Measurements from ENCODE around the gene NTHL1.

NTHL1 gene

GRCh38 chr16:2047330-2048115, at the start of gene NTHL1, which contains the start of gene TSC2:
Gene NTHL1, minus strand, starts transcription at chr16:2047834. Its CDS starts 11 bp downstream, at chr16:2047823.
Gene TSC2, plus strand, starts transcription at chr16:2047985. Its CDS starts 631 bp downstream, at chr16:2048616.
- POLR2A ChIA-PET: interaction anchor here (0.7 to 3.1 kb wide), 23 partner anchors 8 to 119 kb away, joined by 3 to 23 read pairs (median 6); partner anchors contain the start of genes MSRB1, NHERF2, PKD1 and RPS2
- CTCF ChIA-PET: interaction anchor here (0.6 to 1.0 kb wide), 4 partner anchors 9 to 32 kb away, joined by 3 read pairs; no protein-coding TSS in a partner anchor
- DNase-seq (ENCODE audit: extremely low spot score): peak; percentile 100
- TF ChIP-seq ELF4 (IDR thresholded peaks at IDR 0.05) (peak; percentile 81; the same call in 1 of the 2 replicates), ARNT (IDR thresholded peaks at IDR 0.05) (no peak), HDGF (IDR thresholded peaks at IDR 0.05; ENCODE audit: borderline replicate concordance) (no peak), BHLHE40 (IDR thresholded peaks at IDR 0.05; ENCODE audit: borderline replicate concordance) (no peak), TARDBP (IDR thresholded peaks at IDR 0.05) (no peak), L3MBTL2 (conservative IDR thresholded peaks at IDR 0.05) (peak; percentile 84), LEF1 (IDR thresholded peaks at IDR 0.05; ENCODE audit: borderline replicate concordance) (no peak), SUZ12 (IDR thresholded peaks at IDR 0.05) (no peak), FOXM1 (IDR thresholded peaks at IDR 0.05; ENCODE audit: borderline replicate concordance) (no peak), ZNF384 (IDR thresholded peaks at IDR 0.05) (no peak), CTBP1 (IDR thresholded peaks at IDR 0.05; ENCODE audit: borderline replicate concordance) (no peak)
- TF ChIP-seq, protein P1, sequence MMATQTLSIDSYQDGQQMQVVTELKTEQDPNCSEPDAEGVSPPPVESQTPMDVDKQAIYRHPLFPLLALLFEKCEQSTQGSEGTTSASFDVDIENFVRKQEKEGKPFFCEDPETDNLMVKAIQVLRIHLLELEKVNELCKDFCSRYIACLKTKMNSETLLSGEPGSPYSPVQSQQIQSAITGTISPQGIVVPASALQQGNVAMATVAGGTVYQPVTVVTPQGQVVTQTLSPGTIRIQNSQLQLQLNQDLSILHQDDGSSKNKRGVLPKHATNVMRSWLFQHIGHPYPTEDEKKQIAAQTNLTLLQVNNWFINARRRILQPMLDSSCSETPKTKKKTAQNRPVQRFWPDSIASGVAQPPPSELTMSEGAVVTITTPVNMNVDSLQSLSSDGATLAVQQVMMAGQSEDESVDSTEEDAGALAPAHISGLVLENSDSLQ (IDR thresholded peaks at IDR 0.05): no peak

- no peak for DNase-seq (ENCODE audit: extremely low spot score)
- TF ChIP-seq, protein P1 (IDR thresholded peaks at IDR 0.05): no peak
- no peak for TF ChIP-seq FOXK2 (IDR thresholded peaks at IDR 0.05)
- no peak for TF ChIP-seq ARNT (IDR thresholded peaks at IDR 0.05)
- no peak for TF ChIP-seq FOXM1 (IDR thresholded peaks at IDR 0.05; ENCODE audit: borderline replicate concordance)
- TF ChIP-seq BHLHE40 (IDR thresholded peaks at IDR 0.05; ENCODE audit: borderline replicate concordance): no peak
- no peak for TF ChIP-seq ZNF384 (IDR thresholded peaks at IDR 0.05)
- POLR2A ChIA-PET: no interaction called here
- CTCF ChIA-PET: no interaction called here
Observed at GRCh38 chr16:2096853-2097595, 49.4 kb upstream of the NTHL1 start.

DNA sequence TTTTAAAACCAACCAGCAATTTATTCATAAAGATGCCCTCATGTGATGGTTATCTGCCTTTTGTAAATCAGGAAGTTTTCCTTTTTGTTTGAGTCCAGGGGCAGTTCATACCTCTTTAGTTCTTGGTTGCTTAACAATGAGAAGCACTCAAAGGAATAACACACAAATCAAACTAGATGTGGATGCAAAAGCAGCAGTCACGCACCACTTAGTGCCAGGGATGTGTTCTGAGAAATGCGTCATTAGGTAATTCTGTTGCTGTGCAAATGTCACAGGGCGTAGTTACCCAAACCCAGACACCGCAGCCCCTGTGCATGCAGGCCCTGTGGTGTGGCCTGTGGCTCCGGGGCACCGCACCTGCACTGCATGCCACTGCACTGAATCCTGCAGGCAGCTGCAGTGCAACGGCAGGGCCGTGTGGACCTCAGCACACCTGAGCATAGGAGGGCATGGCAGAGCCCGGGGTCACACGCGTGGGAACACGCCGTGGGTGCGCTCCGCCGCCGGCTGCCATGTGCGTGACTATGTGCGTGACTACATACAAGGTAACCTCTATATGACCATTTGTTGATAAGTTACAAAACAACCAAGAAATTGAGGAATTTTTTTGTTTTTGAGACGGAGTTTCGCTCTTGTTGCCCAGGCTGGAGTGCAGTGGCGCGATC, 48.4 kb upstream of the NTHL1 start:
- TF ChIP-seq ZNF384 (IDR thresholded peaks at IDR 0.05) (no peak), FOXA1 (IDR thresholded peaks at IDR 0.05) (no peak), CTBP1 (IDR thresholded peaks at IDR 0.05; ENCODE audit: borderline replicate concordance) (no peak), L3MBTL2 (conservative IDR thresholded peaks at IDR 0.05) (no peak), FOXK2 (IDR thresholded peaks at IDR 0.05) (no peak), NFRKB (IDR thresholded peaks at IDR 0.05) (no peak), LEF1 (IDR thresholded peaks at IDR 0.05; ENCODE audit: borderline replicate concordance) (no peak), HDGF (IDR thresholded peaks at IDR 0.05; ENCODE audit: borderline replicate concordance) (no peak), SUZ12 (IDR thresholded peaks at IDR 0.05) (no peak)
- TF ChIP-seq, protein P1 (IDR thresholded peaks at IDR 0.05): no peak
- POLR2A ChIA-PET: no interaction called here
- DNase-seq (ENCODE audit: extremely low spot score): no peak
- CTCF ChIA-PET: no interaction called here

DNA sequence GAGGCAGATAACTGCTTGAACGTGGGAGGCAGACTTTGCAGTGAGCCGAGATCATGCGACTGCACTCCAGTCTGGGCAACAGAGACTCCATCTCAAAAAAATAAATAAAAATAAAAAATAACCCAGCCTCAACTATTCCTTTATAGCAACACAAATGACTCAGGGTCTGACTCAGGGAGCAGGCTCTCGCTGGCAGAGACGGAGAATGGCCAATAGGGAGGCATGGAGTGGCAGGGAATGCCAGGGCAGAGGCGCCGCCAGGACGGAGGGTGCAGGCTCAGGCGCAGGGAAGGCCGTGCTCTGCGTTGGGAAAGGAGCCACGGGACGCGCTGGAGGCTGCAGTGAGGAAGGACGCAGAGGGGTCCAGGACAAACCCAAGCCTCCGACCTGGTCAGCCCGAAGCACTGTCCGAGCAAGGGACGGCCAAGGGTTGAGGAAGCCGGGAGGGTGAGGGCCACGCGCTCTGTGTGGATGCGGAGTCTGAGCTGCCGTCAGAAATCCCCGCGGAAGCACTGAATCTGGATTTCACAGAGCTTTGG, 47.8 kb upstream of the NTHL1 start:
- ChIA-PET POLR2A (no interaction called here), CTCF (no interaction called here)
- DNase-seq (ENCODE audit: extremely low spot score): no peak
- TF ChIP-seq, protein P1 (IDR thresholded peaks at IDR 0.05): no peak
- TF ChIP-seq FOXM1 (IDR thresholded peaks at IDR 0.05; ENCODE audit: borderline replicate concordance) (no peak), BHLHE40 (IDR thresholded peaks at IDR 0.05; ENCODE audit: borderline replicate concordance) (no peak), ARNT (IDR thresholded peaks at IDR 0.05) (no peak), FOXK2 (IDR thresholded peaks at IDR 0.05) (no peak), HDGF (IDR thresholded peaks at IDR 0.05; ENCODE audit: borderline replicate concordance) (no peak), ELF4 (IDR thresholded peaks at IDR 0.05) (no peak), LEF1 (IDR thresholded peaks at IDR 0.05; ENCODE audit: borderline replicate concordance) (no peak), FOXA1 (IDR thresholded peaks at IDR 0.05) (no peak), NFRKB (IDR thresholded peaks at IDR 0.05) (no peak), SUZ12 (IDR thresholded peaks at IDR 0.05) (no peak), ZNF384 (IDR thresholded peaks at IDR 0.05) (no peak)

- CTCF ChIA-PET: no interaction called here
- TF ChIP-seq ARNT (IDR thresholded peaks at IDR 0.05) (no peak), TARDBP (IDR thresholded peaks at IDR 0.05) (no peak), BHLHE40 (IDR thresholded peaks at IDR 0.05; ENCODE audit: borderline replicate concordance) (no peak), SP1 (IDR thresholded peaks at IDR 0.05) (no peak), LEF1 (IDR thresholded peaks at IDR 0.05; ENCODE audit: borderline replicate concordance) (no peak), FOXA1 (IDR thresholded peaks at IDR 0.05) (no peak), FOXM1 (IDR thresholded peaks at IDR 0.05; ENCODE audit: borderline replicate concordance) (no peak), ELF4 (IDR thresholded peaks at IDR 0.05) (no peak), FOXK2 (IDR thresholded peaks at IDR 0.05) (no peak), CTBP1 (IDR thresholded peaks at IDR 0.05; ENCODE audit: borderline replicate concordance) (no peak), NFRKB (IDR thresholded peaks at IDR 0.05) (no peak), HDGF (IDR thresholded peaks at IDR 0.05; ENCODE audit: borderline replicate concordance) (no peak)
- TF ChIP-seq, protein P1 (IDR thresholded peaks at IDR 0.05): no peak
Observed at GRCh38 chr16:2093793-2094192, 46.2 kb upstream of the NTHL1 start.

More at GRCh38 chr16:2093793-2094192, 46.2 kb upstream of the NTHL1 start:
- POLR2A ChIA-PET: no interaction called here
- DNase-seq (ENCODE audit: extremely low spot score): no peak

All from HEK293T (cell line).